Measurements from ENCODE around the gene EMILIN1. TPM values are rescaled to one million over a fixed set of nuclear protein-coding genes. Genes with fewer than 3 reads are reported as not detected.
A peak's percentile ranks its signal among the peaks of the same experiment; 100 is the strongest.
"Not testable (repeated sequence)": the region's sequence is repeated elsewhere in the genome, so short reads cannot be mapped to it uniquely, and the experiment has no call there.

The EMILIN1 gene
- total RNA-seq, 1 donor from 2014 or later = 18.4 TPM

DNA sequence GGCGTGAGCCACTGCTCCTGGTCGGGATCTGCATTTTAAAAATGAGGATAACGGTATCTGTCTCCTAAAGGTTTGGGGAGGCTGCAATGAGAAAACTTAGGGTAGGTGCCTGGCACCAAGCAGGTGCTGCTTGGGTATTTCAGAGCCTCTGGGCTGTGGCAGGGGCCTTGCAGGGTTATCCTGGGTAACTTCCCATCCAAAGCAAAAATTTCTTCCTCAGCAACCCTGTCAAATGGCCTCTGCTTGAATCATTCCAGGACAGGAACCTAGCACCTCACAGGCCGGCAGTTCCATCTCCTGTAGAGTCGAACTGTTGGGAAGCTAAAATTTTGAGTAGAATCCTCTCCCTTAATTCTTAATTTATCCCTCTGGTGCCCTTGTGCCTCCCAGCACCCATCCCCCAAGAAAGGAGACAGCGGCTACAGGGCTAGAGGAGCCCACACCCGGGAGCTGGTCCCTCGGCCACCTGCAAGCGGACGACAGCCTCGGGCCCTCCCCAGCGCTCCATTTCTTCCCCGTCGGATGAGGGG, 39.6 kb downstream of the EMILIN1 start:
- Histone ChIP-seq H3K4me3 (peak overlapping the region; percentile 60), H3K9me3 (replicated peaks) (no peaks in the 10 kb centered on the region), H3K27me3 (ENCODE audit: low read depth) (peaks cover 45% of the 10 kb centered on the region), H3K27ac (replicated peaks) (no peak overlapping the region), H3K36me3 (no peaks in the 10 kb centered on the region), H3K4me1 (peaks cover 15% of the 10 kb centered on the region)
- intact Hi-C loops (cut with micrococcal nuclease) = no loop called here
- no peak for DNase-seq
- TF ChIP-seq CTCF (IDR thresholded peaks at IDR 0.05; ENCODE audit: borderline replicate concordance) = no peak

DNA sequence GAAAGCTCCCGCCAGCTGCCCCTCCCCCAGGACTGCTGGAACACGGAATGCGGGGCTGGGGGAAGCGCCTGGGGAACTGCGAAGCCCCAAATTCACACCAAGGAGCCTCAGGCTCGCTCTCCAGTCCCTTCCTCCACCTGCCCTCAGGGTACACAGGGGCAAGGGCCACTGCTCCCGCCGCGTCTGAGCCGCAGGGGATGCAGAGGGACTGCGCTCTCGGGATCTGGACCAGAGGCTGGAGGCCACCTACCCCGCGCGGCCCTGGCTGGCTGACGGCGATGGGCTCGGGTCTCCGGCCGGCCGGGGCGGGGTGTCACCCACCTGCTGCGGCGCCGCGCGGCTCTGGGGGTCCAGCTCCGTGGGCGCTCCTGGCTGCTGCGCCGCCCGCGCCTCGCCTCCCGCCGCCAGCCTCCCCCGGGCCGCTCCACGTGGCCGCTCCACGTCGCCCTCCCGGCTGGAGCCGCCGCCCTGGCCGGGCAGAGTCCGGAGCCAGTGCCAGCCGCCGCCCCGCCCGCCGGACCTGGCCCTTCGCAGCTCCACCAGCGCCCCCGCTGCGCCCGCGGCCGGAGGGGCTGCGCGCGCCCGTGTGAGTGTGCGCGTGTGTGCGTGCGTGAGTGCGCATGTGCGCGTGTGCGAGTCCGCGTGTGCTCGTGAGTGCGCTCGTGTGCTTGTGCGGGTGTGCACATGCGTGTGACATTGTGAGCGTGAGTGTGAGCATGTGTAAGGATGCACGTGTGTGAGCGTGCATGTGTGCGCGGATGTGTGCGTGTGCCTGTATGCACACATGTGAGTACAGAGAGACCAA, 40.3 kb downstream of the EMILIN1 start, which contains the start of gene CGREF1:
Gene CGREF1 (minus strand): TSS at position 604 of the 805 bp plus-strand sequence. CDS start 14,762 bp downstream, outside the sequence.
- H3K27ac ChIP-seq (replicated peaks) = no peak within 1 kb of the TSS
- TF ChIP-seq CTCF (IDR thresholded peaks at IDR 0.05; ENCODE audit: borderline replicate concordance) = no peak
- intact Hi-C loops (cut with micrococcal nuclease) = no loop called here
- H3K9me3 ChIP-seq (replicated peaks) = no peaks in the 10 kb centered on the region
- DNase-seq = no peak
- no peaks in the 10 kb centered on the region for H3K36me3 ChIP-seq
- peaks cover 45% of the 10 kb centered on the region for H3K27me3 ChIP-seq (ENCODE audit: low read depth)
- H3K4me1 ChIP-seq = peaks cover 21% of the 10 kb centered on the region
- peak within 1 kb of the TSS; percentile 60 for H3K4me3 ChIP-seq

GRCh38 chr2:27119330-27119670, 40.9 kb downstream of the EMILIN1 start:
- Histone ChIP-seq H3K27me3 (ENCODE audit: low read depth) (peaks cover 45% of the 10 kb centered on the region), H3K4me3 (peak overlapping the region; percentile 60), H3K4me1 (peaks cover 26% of the 10 kb centered on the region)
- intact Hi-C loops (cut with micrococcal nuclease); H3K36me3 ChIP-seq; H3K27ac ChIP-seq (replicated peaks); DNase-seq; H3K9me3 ChIP-seq (replicated peaks): not testable (repeated sequence)

DNA sequence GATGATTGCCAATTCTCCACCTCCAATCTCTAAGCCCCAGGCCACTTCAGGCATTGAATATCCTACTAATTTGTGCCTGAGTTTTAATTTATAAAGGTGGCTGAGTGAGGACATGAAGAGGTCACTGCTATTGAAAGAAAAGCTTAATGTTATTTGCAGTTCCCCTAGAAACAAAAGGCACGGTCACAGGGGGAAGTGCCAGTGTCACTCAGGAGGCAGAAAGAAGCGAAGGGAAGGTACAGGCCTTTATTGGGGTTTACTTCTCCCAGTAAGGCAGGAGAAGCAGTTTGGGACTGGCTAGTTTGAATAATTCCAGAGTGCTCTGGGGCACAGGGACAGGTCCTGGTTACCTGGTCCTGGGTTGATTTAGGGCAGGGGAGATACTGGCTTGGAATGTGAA, 43.5 kb downstream of the EMILIN1 start:
- Histone ChIP-seq H3K9me3 (replicated peaks) (no peaks in the 10 kb centered on the region), H3K27me3 (ENCODE audit: low read depth) (peaks cover 32% of the 10 kb centered on the region), H3K4me1 (peaks cover 32% of the 10 kb centered on the region), H3K27ac (replicated peaks) (no peak overlapping the region), H3K36me3 (no peaks in the 10 kb centered on the region), H3K4me3 (no peak overlapping the region)
- intact Hi-C loops (cut with micrococcal nuclease) = no loop called here
- DNase-seq = no peak
- TF ChIP-seq CTCF (IDR thresholded peaks at IDR 0.05; ENCODE audit: borderline replicate concordance) = no peak

GRCh38 chr2:27122791-27123190, 44.4 kb downstream of the EMILIN1 start:
- no peak for DNase-seq
- Histone ChIP-seq H3K9me3 (replicated peaks) (no peaks in the 10 kb centered on the region), H3K27ac (replicated peaks) (peak overlapping the region; percentile 78), H3K4me3 (peak overlapping the region; percentile 75), H3K4me1 (peaks cover 32% of the 10 kb centered on the region), H3K27me3 (ENCODE audit: low read depth) (peaks cover 23% of the 10 kb centered on the region), H3K36me3 (no peaks in the 10 kb centered on the region)
- intact Hi-C loops (cut with micrococcal nuclease) = no loop called here
- TF ChIP-seq CTCF (IDR thresholded peaks at IDR 0.05; ENCODE audit: borderline replicate concordance) = no peak
